GM13977 (cell line): ENCODE results near the gene KRT38.
"Not testable (repeated sequence)": the region's sequence is repeated elsewhere in the genome, so short reads cannot be mapped to it uniquely, and the experiment has no call there.

Experiments
- DNase-seq: peaks from one replicate; pipeline ENCODE4 v3.0.0; 2012; ENCODE audit warnings: low spot score
- in situ Hi-C: fragments of 300-500 bp; cut with MboI; formaldehyde crosslinking; loops from one replicate; pipeline ENCODE4 v1.12.0; 2022; ENCODE audit warnings: low sequenced_read_pairs, low pct_unique_long_range_greater_than_20kb, mixed read lengths, inconsistent platforms; ENCODE audit not compliant: unreplicated experiment
- TF ChIP-seq, protein P1 (sequence below): IDR thresholded peaks from 2 replicates; pipeline ENCODE4 v1.5.1; 2012; ENCODE audit warnings: mild to moderate bottlenecking, control low read depth; ENCODE audit not compliant: insufficient read depth; ENCODE audit errors: extremely low read depth, missing control alignments

KRT38 gene

DNA sequence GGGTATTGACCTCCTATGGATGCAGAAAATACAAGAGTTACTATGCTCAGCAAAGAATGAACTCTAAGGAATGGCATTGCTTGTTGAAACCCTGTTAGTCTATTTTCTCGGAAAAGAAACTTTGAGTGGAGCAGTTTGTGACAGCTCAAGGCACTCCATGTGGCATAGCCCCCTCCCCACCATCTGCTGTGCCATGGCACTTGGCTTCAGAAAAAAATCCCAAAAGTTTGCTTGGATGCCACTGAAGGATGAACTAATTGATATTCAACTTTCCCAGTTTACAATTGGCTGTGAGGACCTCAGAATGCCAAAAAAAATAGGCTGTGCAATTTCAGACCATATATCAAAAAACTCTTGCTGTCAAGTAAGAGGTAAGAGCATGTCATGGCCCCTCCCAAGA is 45.2 kb downstream of the KRT38 start:
- no peak for DNase-seq
- TF ChIP-seq, protein P1, sequence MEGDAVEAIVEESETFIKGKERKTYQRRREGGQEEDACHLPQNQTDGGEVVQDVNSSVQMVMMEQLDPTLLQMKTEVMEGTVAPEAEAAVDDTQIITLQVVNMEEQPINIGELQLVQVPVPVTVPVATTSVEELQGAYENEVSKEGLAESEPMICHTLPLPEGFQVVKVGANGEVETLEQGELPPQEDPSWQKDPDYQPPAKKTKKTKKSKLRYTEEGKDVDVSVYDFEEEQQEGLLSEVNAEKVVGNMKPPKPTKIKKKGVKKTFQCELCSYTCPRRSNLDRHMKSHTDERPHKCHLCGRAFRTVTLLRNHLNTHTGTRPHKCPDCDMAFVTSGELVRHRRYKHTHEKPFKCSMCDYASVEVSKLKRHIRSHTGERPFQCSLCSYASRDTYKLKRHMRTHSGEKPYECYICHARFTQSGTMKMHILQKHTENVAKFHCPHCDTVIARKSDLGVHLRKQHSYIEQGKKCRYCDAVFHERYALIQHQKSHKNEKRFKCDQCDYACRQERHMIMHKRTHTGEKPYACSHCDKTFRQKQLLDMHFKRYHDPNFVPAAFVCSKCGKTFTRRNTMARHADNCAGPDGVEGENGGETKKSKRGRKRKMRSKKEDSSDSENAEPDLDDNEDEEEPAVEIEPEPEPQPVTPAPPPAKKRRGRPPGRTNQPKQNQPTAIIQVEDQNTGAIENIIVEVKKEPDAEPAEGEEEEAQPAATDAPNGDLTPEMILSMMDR = no peak
- in situ Hi-C loops = no loop called here

DNA sequence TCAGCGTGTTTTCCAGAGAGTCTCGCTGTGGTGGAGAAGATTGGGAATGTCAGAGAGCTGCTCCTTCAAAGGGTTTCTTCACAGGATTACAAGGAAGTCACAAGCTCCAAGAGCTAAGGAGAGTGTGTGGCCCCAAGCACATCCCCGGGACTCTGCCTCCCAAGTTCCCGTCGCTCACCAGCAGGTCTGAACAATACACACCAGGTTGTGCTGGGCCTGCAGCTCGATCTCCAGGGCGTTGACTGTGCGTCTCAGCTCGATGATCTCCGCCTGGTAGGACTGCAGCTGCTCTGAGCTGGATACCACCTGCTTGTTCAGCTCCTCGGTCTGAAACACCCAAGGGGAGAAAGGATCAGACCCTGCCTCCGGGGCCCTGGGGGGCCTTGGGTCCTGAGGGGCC is 45.7 kb downstream of the KRT38 start:
- DNase-seq, in situ Hi-C loops: not testable (repeated sequence)

DNA sequence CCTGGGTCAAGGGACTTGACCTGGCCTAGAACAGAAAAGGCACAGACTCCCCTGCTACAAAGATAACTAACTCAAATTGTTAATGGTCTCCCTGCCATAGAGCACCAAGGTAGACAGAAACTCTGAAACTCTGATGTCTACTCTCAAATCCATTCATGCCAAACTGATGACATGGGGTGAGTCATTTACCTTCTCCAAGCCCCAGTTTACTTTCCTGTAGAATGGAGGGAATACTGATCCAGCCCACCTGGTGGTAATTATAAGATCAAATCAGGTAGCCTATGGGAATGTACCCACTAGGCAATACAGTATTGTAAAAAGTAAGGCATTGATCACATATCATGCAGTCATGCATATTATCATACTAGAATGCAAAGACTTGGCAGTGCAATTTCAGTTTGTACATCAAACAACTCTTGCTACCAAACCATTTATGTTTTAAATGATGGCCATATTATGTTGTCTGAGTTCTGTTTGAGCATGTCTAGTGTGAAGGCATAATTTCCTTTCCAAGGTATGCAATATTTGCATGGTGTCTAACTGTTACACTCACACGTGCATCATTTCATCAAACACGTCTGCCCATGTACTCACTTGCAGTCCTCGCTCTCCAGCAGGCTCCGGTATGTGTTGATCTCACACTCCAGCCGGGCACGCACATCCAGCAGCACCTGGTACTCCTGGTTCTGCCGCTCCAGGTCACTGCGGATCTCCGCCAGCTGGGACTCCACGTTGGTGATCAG is 46.4 kb downstream of the KRT38 start:
- TF ChIP-seq, protein P1 = no peak
- no peak for DNase-seq
- in situ Hi-C loops = no loop called here

DNA sequence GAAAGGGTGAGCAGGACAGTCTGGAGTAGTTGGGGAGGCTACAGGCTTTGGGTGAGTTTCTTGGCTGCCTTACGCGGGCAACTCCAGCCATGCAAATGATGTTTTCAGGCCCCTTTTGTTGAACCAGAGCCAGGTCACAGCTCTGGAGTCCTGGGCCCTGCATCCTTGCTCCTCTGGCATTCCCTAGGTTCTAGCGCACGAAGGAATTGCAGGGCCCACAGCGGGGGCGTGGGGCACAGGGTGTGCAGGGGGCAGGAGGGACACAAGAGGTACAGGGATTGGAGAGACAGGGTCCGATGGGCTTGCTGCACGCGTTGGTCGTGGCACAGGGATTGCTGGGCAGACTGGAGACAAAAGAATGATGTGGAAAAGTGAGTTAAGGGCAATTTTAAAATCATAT is 47.0 kb downstream of the KRT38 start:
- in situ Hi-C loops = no loop called here
- TF ChIP-seq, protein P1 = no peak
- no peak for DNase-seq

DNA sequence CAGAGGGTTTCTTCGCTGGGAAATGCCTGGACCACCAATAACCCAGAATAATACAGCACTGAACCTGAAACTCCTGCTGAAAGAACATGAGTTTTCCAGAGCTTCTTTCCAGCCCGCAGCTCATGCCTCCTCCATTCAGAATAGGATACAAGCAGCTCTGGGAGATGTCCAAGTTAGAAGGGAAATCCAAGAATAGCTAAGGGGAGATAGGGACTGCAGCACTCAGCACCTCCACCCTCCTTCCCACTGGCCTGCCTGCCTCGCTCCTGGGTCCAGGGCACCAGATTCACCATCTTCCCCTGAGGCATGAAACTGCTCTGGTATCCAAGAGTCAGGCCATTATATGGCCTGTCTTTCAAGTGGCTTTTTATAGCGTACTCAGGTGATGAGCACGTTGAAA is 47.5 kb downstream of the KRT38 start:
- DNase-seq = no peak
- in situ Hi-C loops = no loop called here
- TF ChIP-seq, protein P1 = no peak

DNA sequence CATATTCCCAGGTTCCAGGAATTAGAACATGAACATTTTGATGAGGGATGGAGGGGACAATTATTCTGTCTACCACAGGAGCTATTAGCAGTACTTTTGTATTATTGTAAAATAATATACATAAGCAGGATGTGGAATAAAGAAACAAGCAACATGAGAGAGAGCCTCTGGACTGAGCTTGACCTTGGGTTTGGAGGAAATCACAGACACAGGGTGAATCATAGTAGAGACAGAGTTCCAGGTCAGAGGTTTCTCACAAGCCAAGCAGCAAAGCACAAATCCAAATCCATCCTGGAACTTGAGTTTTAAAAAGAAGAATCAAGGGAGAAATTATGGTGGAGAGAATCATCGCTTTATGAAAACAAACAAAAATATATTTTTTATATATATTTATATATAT is 48.5 kb downstream of the KRT38 start:
- in situ Hi-C loops = no loop called here
- no peak for DNase-seq
- TF ChIP-seq, protein P1 = no peak

DNA sequence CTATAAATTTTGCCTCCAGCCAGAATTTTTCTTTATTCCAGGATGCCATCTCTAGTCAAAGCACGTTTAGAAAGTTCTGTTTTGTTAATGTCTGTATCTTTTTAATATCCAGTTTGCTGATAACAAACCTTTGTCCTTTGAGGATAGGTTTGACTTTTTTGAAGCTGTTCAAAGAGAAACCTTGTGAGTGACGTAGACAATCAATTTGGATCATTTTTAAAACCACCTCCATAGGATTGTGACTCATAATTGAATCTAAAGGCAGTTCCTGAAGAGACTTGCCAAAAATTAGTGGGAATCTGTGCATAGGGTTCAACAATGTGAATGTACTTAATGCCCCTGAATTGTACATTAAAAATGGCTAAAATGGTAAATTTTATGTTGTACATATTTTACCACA is 49.2 kb downstream of the KRT38 start:
- no peak for DNase-seq
- TF ChIP-seq, protein P1 = no peak
- in situ Hi-C loops = no loop called here
